MM.1S (cell line): ENCODE results near the gene ARPC5.

Source experiments
- DNase-seq: peaks from one replicate; pipeline ENCODE4 v3.0.0-alpha.2; 2015
- H2AFZ ChIP-seq: fragments of 300-600 bp; sonication (generic); 2 replicates; pipeline ENCODE4 v1.6.0; 2016; ENCODE audit warnings: antibody characterized with exemption, low read length
- H3F3A ChIP-seq: fragments of 300-600 bp; sonication (generic); 2 replicates; pipeline ENCODE4 v1.6.1; 2016; ENCODE audit warnings: mild to moderate bottlenecking, antibody characterized with exemption, low read length, moderate library complexity, mixed read lengths; ENCODE audit not compliant: insufficient read depth
- H3K27ac ChIP-seq: fragments of 300-600 bp; sonication (generic); 2 replicates; pipeline ENCODE4 v1.5.1; 2016; ENCODE audit warnings: mild to moderate bottlenecking, low read length
- H3K27me3 ChIP-seq: fragments of 300-600 bp; sonication (generic); replicated peaks from 2 replicates; pipeline ENCODE4 v1.6.0; 2016; ENCODE audit warnings: low read length; ENCODE audit not compliant: insufficient read depth
- H3K36me3 ChIP-seq: fragments of 300-600 bp; sonication (generic); replicated peaks from 2 replicates; pipeline ENCODE4 v1.6.1; 2016; ENCODE audit warnings: mild to moderate bottlenecking, low read length, mixed read lengths; ENCODE audit not compliant: insufficient read depth
- H3K4me1 ChIP-seq: fragments of 300-600 bp; sonication (generic); 2 replicates; pipeline ENCODE4 v1.6.1; 2016; ENCODE audit warnings: low read length, mixed read lengths
- H3K4me2 ChIP-seq: fragments of 300-600 bp; sonication (generic); 2 replicates; pipeline ENCODE4 v1.6.0; 2016; ENCODE audit warnings: low read depth, low read length
- H3K4me3 ChIP-seq: fragments of 300-600 bp; sonication (generic); 2 replicates; pipeline ENCODE4 v1.5.1; 2016; ENCODE audit warnings: low read length, mixed read lengths
- H3K79me2 ChIP-seq: fragments of 300-600 bp; sonication (generic); 2 replicates; pipeline ENCODE4 v1.6.1; 2016; ENCODE audit warnings: mixed run types, low read length, mixed read lengths
- H3K9ac ChIP-seq: fragments of 300-600 bp; sonication (generic); 2 replicates; pipeline ENCODE4 v1.6.1; 2016; ENCODE audit warnings: low read length, mixed read lengths
- H3K9me2 ChIP-seq: fragments of 300-600 bp; sonication (generic); replicated peaks from 2 replicates; pipeline ENCODE4 v1.6.1; 2016; ENCODE audit warnings: mild to moderate bottlenecking, low read length, mixed read lengths; ENCODE audit not compliant: insufficient read depth
- H3K9me3 ChIP-seq: fragments of 300-600 bp; sonication (generic); replicated peaks from 2 replicates; pipeline ENCODE4 v1.6.1; 2016; ENCODE audit warnings: mild to moderate bottlenecking, low read length, mixed read lengths; ENCODE audit not compliant: insufficient read depth
- H4K20me1 ChIP-seq: fragments of 300-600 bp; sonication (generic); 2 replicates; pipeline ENCODE4 v1.6.1; 2016; ENCODE audit warnings: mild to moderate bottlenecking, low read length, moderate library complexity, mixed read lengths; ENCODE audit not compliant: insufficient read depth
- CTCF ChIP-seq: fragments of 300-600 bp; sonication (generic); IDR thresholded peaks from 2 replicates; pipeline ENCODE4 v1.5.1; 2016; ENCODE audit warnings: antibody characterized with exemption, low read length, mixed read lengths
- EZH2 ChIP-seq: fragments of 300-600 bp; sonication (generic); optimal IDR thresholded peaks from 2 replicates; pipeline ENCODE3; 2017; ENCODE audit warnings: low read depth, mild to moderate bottlenecking, antibody characterized with exemption, low read length, mixed read lengths
- EZH2phosphoT487 ChIP-seq: fragments of 300-600 bp; sonication (generic); IDR thresholded peaks from 2 replicates; pipeline ENCODE4 v1.6.1; 2018; ENCODE audit warnings: antibody characterized with exemption, low read length

ARPC5 gene

GRCh38 chr1:183571678-183572268, 63.8 kb downstream of the ARPC5 start:
- H3K4me1 ChIP-seq = peaks cover 5% of the 10 kb centered on the region; the same call in 1 of the 2 replicates
- H3K27me3 ChIP-seq = no peaks in the 10 kb centered on the region
- H3K9me2 ChIP-seq = no peaks in the 10 kb centered on the region
- no peak overlapping the region for H3K9ac ChIP-seq
- no peak overlapping the region for H3K4me2 ChIP-seq
- no peaks in the 10 kb centered on the region for H3F3A ChIP-seq
- H3K9me3 ChIP-seq = no peaks in the 10 kb centered on the region
- H3K79me2 ChIP-seq = no peaks in the 10 kb centered on the region
- H4K20me1 ChIP-seq = no peaks in the 10 kb centered on the region
- no peak overlapping the region for H3K27ac ChIP-seq
- H3K36me3 ChIP-seq = no peaks in the 10 kb centered on the region
- no peak overlapping the region for H3K4me3 ChIP-seq
- H2AFZ ChIP-seq = no peak overlapping the region
- no peak for TF ChIP-seq EZH2phosphoT487
- TF ChIP-seq CTCF = no peak
- no peak for TF ChIP-seq EZH2
- DNase-seq = no peak
